Measurements from ENCODE around the gene TREML2. TPM values are rescaled to one million over a fixed set of nuclear protein-coding genes. Genes with fewer than 3 reads are reported as not detected.

The TREML2 gene
- total and polyA plus RNA-seq, 2 of the 8 experiments (the other 6 are each of a cell fraction or from before 2014, with no cell fraction given) = 0.09 to 0.18 TPM

GRCh38 chr6:41209547-41210320, 8.8 kb upstream of the TREML2 start:
- Histone ChIP-seq H4K5ac (ENCODE audit: insufficient read length, low read depth, low read length) (no peak overlapping the region), H4K20me1 (replicated peaks in 1 of 2; ENCODE audit: control insufficient read depth in 1 of 2, insufficient read depth in 2 of 2, low read length in 2 of 2) (no peaks in the 10 kb centered on the region), H3K56ac (replicated peaks; ENCODE audit: insufficient read length, low read depth, low read length) (no peak overlapping the region), H3K23ac (ENCODE audit: insufficient read length) (no peak overlapping the region), H3K36me3 (ENCODE audit: control insufficient read depth in 2 of 4, insufficient read depth in 4 of 4, low read length in 3 of 4) (no peaks in the 10 kb centered on the region; a peak in 1 of 8 replicates), H3K4me2 (ENCODE audit: insufficient read depth in 1 of 2, low read depth in 2 of 2, low read length in 2 of 2) (no peak overlapping the region), H2BK15ac (ENCODE audit: low read length) (no peak overlapping the region), H3K27ac (ENCODE audit: low read depth, low read length) (no peak overlapping the region), H3K4me3 (ENCODE audit: extremely low read depth in 1 of 4, insufficient read depth in 2 of 4, low read depth in 3 of 4, low read length in 4 of 4) (no peak overlapping the region), H2AFZ (ENCODE audit: low read length) (no peak overlapping the region), H2BK12ac (ENCODE audit: low read depth, low read length) (no peak overlapping the region), H3K9me3 (ENCODE audit: insufficient read depth in 2 of 2, low read depth in 1 of 2, low read length in 1 of 2) (no peaks in the 10 kb centered on the region), H2AK5ac (ENCODE audit: low read depth, low read length) (no peak overlapping the region), H3K27me3 (replicated peaks in 1 of 4; ENCODE audit: control insufficient read depth in 3 of 4, extremely low read depth in 1 of 4, insufficient read depth in 3 of 4, low read length in 3 of 4) (no peaks in the 10 kb centered on the region), H4K91ac (replicated peaks; ENCODE audit: insufficient read length, low read length) (no peak overlapping the region), H3K9ac (replicated peaks in 1 of 4; ENCODE audit: extremely low read depth in 1 of 4, low read depth in 3 of 4, low read length in 3 of 4) (no peak overlapping the region; a peak in 1 of 7 replicates), H2BK20ac (ENCODE audit: low read length) (no peak overlapping the region), H4K8ac (ENCODE audit: extremely low read depth, insufficient read depth, low read length) (no peak overlapping the region), H3K14ac (ENCODE audit: insufficient read length) (no peak overlapping the region), H3K23me2 (ENCODE audit: low read depth, low read length) (no peaks in the 10 kb centered on the region), H3K4ac (replicated peaks; ENCODE audit: insufficient read length, low read depth, low read length) (no peak overlapping the region), H2BK120ac (replicated peaks; ENCODE audit: low read depth, low read length) (no peak overlapping the region), H3K18ac (ENCODE audit: extremely low read depth, low read length) (no peak overlapping the region), H3K4me1 (replicated peaks in 1 of 4; ENCODE audit: control insufficient read depth in 3 of 4, insufficient read depth in 4 of 4, low read length in 3 of 4) (no peaks in the 10 kb centered on the region), H3K79me2 (ENCODE audit: control insufficient read depth in 1 of 2, insufficient read depth in 2 of 2, low read length in 2 of 2) (no peaks in the 10 kb centered on the region), H3K79me1 (ENCODE audit: low read depth, low read length) (no peaks in the 10 kb centered on the region), H2BK5ac (ENCODE audit: low read depth, low read length) (no peak overlapping the region)
- TF ChIP-seq JUN (IDR thresholded peaks at IDR 0.05; ENCODE audit: low read depth, low read length) (no peak), SRF (IDR thresholded peaks at IDR 0.05; ENCODE audit: low read depth, low read length) (no peak), PHF8 (conservative IDR thresholded peaks at IDR 0.05; ENCODE audit: low read depth, low read length) (no peak), TBP (IDR thresholded peaks at IDR 0.05; ENCODE audit: low read depth, low read length) (no peak), TCF12 (IDR thresholded peaks at IDR 0.05; ENCODE audit: low read depth, low read length) (no peak), MAX (IDR thresholded peaks at IDR 0.05) (no peak), RFX5 (IDR thresholded peaks at IDR 0.05; ENCODE audit: borderline replicate concordance, low read depth, low read length) (no peak), YY1 (IDR thresholded peaks at IDR 0.05; ENCODE audit: low read depth, low read length) (no peak)
- WGBS, 2 experiments (ENCODE audit: extremely low coverage in 1 of 2, insufficient coverage in 1 of 2, insufficient read length in 1 of 2, insufficient replicate concordance in 2 of 2, low coverage in 1 of 2, low lambda C conversion rate in 2 of 2, missing lambda C conversion rate in 1 of 2) = 90% methylated on average over 5 of the region's 5 CpGs; no CpG with 5 or more reads in 1 of the 2 experiments
- FAIRE-seq (no peak), DNase-seq (ENCODE audit: low read depth in 1 of 2, low spot score in 2 of 2) (peak in 1 of 2 experiments; percentile 29)
- ChIA-PET CTCF (ENCODE audit: partially characterized antibody) (interaction anchor here (1.1 to 2.0 kb wide), 4 partner anchors 10 to 28 kb away, joined by 3 to 7 read pairs (median 4); no protein-coding TSS in a partner anchor), POLR2A (ENCODE audit: partially characterized antibody) (no interaction called here)
